Activated naive CD8-positive, alpha-beta T cell treated with anti-CD3 and anti-CD28 coated beads for 36 hours (primary cell): ENCODE results near the gene MOG. TPM values are rescaled to one million over a fixed set of nuclear protein-coding genes. Genes with fewer than 3 reads are reported as not detected.

ENCODE experiments used
- total RNA-seq, 2 experiments: library from RNA; stranded (reverse); gene quantifications; one replicate each; pipeline ENCODE4 v1.2.3, GENCODE V29; 2021

The MOG gene
- total RNA-seq, 2 experiments from 2014 or later, result not detected

Other genes starting within 250 kb of the MOG start
- gene OR12D1, start 242.2 kb upstream of the MOG start, total RNA-seq, result not detected
- not detected for gene OR10C1, start 217.8 kb upstream of the MOG start, total RNA-seq
- not detected for gene OR11A1, start 200.0 kb upstream of the MOG start, total RNA-seq
- gene OR2H1, start 199.9 kb upstream of the MOG start, total RNA-seq, result not detected
- gene MAS1L, start 169.1 kb upstream of the MOG start, total RNA-seq, result not detected
- gene UBD, start 97.4 kb upstream of the MOG start, total RNA-seq, result 1 to 10 TPM; 2.3 to 2.6 TPM
- gene OR2H2, start 72.0 kb upstream of the MOG start, total RNA-seq, result not detected
- 1 to 10 TPM; 7.2 to 7.6 TPM for gene GABBR1, start 23.9 kb upstream of the MOG start, total RNA-seq
- 10 to 100 TPM; 10.6 to 11.5 TPM for gene ZFP57, start 24.1 kb downstream of the MOG start, total RNA-seq
- gene HLA-F, start 66.3 kb downstream of the MOG start, total RNA-seq, result 100 to 1,000 TPM; 178 to 181 TPM
- 1 to 10 TPM in 1 of 2 experiments, under 1 TPM in 1; 0.93 to 1.4 TPM for gene HLA-G, start 170.7 kb downstream of the MOG start, total RNA-seq